Measurements from ENCODE around the gene ZBTB38.

DNA sequence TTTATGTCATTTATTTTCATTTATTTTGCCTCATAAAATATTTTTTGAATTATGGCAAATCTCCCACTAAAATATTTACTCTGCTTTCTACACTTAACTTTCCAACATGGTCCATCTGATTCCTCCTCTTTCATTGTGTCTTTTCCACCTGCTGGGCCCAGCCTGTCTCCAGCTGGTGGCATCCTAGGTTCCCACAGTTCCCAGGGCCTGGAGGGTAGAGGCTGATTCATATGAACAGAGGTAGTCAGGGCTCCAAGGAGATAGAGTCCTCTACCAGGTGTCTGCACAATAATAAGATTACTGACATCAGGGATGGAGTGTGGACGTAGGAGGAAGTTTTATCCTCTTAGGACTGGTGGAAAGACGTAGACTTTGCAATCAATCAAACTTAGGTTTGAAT is 14.3 kb downstream of the ZBTB38 start:
- TF ChIP-seq, protein P1, sequence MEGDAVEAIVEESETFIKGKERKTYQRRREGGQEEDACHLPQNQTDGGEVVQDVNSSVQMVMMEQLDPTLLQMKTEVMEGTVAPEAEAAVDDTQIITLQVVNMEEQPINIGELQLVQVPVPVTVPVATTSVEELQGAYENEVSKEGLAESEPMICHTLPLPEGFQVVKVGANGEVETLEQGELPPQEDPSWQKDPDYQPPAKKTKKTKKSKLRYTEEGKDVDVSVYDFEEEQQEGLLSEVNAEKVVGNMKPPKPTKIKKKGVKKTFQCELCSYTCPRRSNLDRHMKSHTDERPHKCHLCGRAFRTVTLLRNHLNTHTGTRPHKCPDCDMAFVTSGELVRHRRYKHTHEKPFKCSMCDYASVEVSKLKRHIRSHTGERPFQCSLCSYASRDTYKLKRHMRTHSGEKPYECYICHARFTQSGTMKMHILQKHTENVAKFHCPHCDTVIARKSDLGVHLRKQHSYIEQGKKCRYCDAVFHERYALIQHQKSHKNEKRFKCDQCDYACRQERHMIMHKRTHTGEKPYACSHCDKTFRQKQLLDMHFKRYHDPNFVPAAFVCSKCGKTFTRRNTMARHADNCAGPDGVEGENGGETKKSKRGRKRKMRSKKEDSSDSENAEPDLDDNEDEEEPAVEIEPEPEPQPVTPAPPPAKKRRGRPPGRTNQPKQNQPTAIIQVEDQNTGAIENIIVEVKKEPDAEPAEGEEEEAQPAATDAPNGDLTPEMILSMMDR (conservative IDR thresholded peaks at IDR 0.05): no peak
- no peak for TF ChIP-seq EZH2 (IDR thresholded peaks at IDR 0.05; ENCODE audit: low read depth)
